ENCODE data around the gene DNASE1L3. TPM values are rescaled to one million over a fixed set of nuclear protein-coding genes. Genes with fewer than 3 reads are reported as not detected.
"Not testable (repeated sequence)": the region's sequence is repeated elsewhere in the genome, so short reads cannot be mapped to it uniquely, and the experiment has no call there.

Gene DNASE1L3
- total RNA-seq, 4 donors from 2014 or later, result 0.80 to 2.9 (median 2.2) TPM; not detected in 1

DNA sequence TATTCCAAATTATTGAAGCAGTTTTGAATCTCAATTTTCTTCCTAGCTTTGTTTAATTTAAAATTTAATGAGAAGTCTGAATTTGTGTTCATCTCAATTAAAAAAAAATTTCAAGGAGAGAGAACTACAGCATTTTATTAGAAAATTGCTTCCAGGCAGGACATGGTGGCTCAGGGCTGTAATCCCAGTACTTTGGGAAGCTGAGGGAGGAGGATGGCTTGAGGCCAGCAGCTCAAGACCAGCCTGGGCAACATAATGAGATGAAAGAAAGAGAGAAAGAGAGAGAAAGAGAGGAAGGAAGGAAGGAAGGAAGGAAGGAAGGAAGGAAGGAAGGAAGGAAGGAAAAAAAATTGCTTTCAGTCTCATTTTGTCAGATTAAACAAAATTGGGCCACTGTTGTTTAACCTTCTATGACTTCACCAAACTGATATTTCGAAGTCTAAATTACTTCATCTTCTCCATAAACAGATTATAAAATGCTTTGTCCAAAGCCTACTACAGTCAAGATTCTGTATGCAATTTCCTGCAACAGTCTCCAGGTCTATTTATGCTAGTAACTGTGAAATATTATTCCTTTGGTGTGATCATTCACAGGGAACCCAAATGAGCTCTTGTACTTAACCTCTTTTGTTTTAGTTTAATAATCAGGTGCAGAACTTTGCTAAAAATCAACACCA, 20.2 kb upstream of the DNASE1L3 start:
- 4% methylated on average over 1 of the region's 1 CpG for WGBS
- peaks cover 0 to 8% (median 0%) of the 10 kb centered on the region in 4 donors for H3K4me1 ChIP-seq
- H3K27ac ChIP-seq (replicated peaks in 1 of 4), result no peak overlapping the region
- H3K27me3 ChIP-seq, result no peaks in the 10 kb centered on the region
- no peaks in the 10 kb centered on the region for H3K36me3 ChIP-seq
- intact Hi-C loops (cut with DNase I), result no loop called here
- H3K4me3 ChIP-seq, result no peak overlapping the region
- no peaks in the 10 kb centered on the region for H3K9me3 ChIP-seq
- TF ChIP-seq POLR2AphosphoS5 (IDR thresholded peaks at IDR 0.05) (no peak), EP300 (IDR thresholded peaks at IDR 0.05) (no peak), POLR2A (IDR thresholded peaks at IDR 0.05; ENCODE audit: low read depth) (no peak)
- TF ChIP-seq, protein P1, sequence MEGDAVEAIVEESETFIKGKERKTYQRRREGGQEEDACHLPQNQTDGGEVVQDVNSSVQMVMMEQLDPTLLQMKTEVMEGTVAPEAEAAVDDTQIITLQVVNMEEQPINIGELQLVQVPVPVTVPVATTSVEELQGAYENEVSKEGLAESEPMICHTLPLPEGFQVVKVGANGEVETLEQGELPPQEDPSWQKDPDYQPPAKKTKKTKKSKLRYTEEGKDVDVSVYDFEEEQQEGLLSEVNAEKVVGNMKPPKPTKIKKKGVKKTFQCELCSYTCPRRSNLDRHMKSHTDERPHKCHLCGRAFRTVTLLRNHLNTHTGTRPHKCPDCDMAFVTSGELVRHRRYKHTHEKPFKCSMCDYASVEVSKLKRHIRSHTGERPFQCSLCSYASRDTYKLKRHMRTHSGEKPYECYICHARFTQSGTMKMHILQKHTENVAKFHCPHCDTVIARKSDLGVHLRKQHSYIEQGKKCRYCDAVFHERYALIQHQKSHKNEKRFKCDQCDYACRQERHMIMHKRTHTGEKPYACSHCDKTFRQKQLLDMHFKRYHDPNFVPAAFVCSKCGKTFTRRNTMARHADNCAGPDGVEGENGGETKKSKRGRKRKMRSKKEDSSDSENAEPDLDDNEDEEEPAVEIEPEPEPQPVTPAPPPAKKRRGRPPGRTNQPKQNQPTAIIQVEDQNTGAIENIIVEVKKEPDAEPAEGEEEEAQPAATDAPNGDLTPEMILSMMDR (IDR thresholded peaks at IDR 0.05), result no peak
- DNase-seq (ENCODE audit: extremely low spot score), result no peak

DNA sequence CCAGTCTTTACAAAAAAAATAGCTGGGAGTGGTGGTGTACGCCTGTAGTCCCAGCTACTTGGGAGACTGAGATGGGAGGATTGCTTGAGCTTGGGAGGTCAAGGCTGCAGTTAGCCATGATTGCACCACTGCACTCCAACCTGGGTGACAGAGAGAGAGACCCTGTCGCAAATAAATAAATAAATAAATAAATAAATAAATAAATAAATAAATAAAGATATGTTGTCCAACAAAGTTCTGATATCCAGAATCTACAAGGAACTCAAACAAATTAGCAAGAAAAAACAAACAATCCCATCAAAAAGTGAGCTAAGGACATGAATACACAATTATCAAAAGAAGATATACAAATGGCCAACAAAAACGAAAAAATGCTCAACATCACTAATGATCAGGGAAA, 17.2 kb upstream of the DNASE1L3 start:
- WGBS, result 90% methylated on average over 3 of the region's 3 CpGs
- H3K36me3 ChIP-seq; H3K4me3 ChIP-seq; H3K9me3 ChIP-seq; H3K4me1 ChIP-seq; DNase-seq (ENCODE audit: extremely low spot score); H3K27me3 ChIP-seq; intact Hi-C loops (cut with DNase I); H3K27ac ChIP-seq (replicated peaks in 1 of 4): not testable (repeated sequence)

DNA sequence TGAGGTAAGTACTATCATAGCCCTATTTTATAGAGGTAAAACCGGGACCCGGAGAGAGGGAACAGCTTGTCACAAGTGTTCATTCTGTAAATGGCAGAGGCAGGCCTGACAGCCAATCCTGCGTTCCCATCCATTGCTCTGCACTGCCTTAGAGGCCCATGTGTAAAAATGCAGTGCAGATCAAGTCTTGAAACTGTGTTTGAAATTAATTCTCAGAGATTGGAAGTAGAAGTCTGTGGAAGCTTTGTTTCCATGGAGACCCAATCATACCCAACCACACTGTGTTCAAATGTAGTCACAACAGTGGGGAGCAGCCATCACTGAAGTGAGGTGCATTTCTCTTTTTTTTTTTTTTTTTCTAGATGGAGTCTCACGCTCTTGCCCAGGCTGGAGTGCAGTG, 13.1 kb upstream of the DNASE1L3 start:
- no peaks in the 10 kb centered on the region for H3K4me1 ChIP-seq
- intact Hi-C loops (cut with DNase I), result no loop called here
- H3K9me3 ChIP-seq, result no peaks in the 10 kb centered on the region
- 93% methylated on average over 4 of the region's 4 CpGs for WGBS
- DNase-seq (ENCODE audit: extremely low spot score), result no peak
- no peak overlapping the region for H3K27ac ChIP-seq (replicated peaks in 1 of 4)
- H3K4me3 ChIP-seq, result no peak overlapping the region
- no peaks in the 10 kb centered on the region for H3K27me3 ChIP-seq
- TF ChIP-seq, protein P1 (IDR thresholded peaks at IDR 0.05), result no peak
- no peak for TF ChIP-seq POLR2A (IDR thresholded peaks at IDR 0.05; ENCODE audit: low read depth)
- no peak for TF ChIP-seq EP300 (IDR thresholded peaks at IDR 0.05)
- TF ChIP-seq POLR2AphosphoS5 (IDR thresholded peaks at IDR 0.05), result no peak
- H3K36me3 ChIP-seq, result no peaks in the 10 kb centered on the region

DNA sequence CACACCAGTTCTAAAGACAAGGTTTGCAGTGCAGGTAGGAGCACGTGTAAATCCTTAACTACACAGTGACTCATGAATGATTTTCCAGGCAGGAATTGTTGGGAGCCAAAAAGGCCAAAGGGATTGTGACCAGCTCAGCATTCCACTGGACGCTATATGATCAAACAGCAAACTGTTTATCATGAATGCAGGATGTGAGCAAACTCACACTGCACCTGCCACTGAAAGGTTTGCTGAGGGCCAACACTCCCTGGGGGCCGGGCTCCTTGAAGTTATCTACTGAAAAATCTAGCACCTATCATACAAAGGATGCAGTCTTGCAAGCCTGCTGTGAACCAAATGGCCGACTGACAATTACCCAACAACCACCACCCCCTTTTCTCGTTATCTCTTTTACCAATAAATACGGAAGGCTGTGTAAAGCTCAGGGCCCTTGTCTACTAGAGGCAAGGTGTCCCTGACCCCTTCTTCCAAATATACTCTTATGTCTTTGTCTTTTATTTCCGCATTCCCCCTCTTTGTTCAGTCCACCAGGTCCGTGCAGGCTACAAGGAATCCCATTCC, 11.5 kb upstream of the DNASE1L3 start:
- peaks cover 6 to 8% (median 7%) of the 10 kb centered on the region in 4 donors for H3K4me1 ChIP-seq
- H3K4me3 ChIP-seq, result no peak overlapping the region
- DNase-seq (ENCODE audit: extremely low spot score), result no peak
- no peaks in the 10 kb centered on the region for H3K36me3 ChIP-seq
- H3K27me3 ChIP-seq, result no peaks in the 10 kb centered on the region
- no peak for TF ChIP-seq EP300 (IDR thresholded peaks at IDR 0.05)
- TF ChIP-seq, protein P1 (IDR thresholded peaks at IDR 0.05), result no peak
- TF ChIP-seq POLR2AphosphoS5 (IDR thresholded peaks at IDR 0.05), result no peak
- TF ChIP-seq POLR2A (IDR thresholded peaks at IDR 0.05; ENCODE audit: low read depth), result no peak
- H3K27ac ChIP-seq (replicated peaks in 1 of 4), result no peak overlapping the region
- 83% methylated on average over 8 of the region's 8 CpGs for WGBS
- intact Hi-C loops (cut with DNase I), result no loop called here
- no peaks in the 10 kb centered on the region for H3K9me3 ChIP-seq

DNA sequence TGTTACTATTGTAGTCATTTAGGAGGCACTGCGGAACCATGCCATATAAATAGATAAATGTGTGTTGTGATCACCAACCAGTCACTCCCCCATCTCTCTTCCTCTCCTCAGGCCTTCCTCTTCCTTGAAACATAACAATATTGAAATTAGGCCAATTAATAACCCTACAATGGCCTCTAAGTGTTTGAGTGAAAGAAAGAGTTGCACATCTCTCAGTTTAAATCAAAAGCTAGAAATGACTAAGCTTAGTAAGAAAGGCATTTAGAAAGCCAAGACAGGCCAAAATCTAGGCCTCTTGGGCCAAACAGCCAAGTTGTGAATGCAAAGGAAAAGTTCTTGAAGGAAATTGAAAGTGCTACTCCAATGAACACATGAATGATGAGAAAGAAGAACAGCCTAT, 8.1 kb upstream of the DNASE1L3 start:
- Histone ChIP-seq H3K4me3 (no peak overlapping the region), H3K4me1 (peaks cover 12 to 21% (median 14%) of the 10 kb centered on the region in 4 donors), H3K27ac (replicated peaks in 1 of 4) (no peak overlapping the region), H3K27me3 (no peaks in the 10 kb centered on the region), H3K9me3 (no peaks in the 10 kb centered on the region), H3K36me3 (no peaks in the 10 kb centered on the region)
- DNase-seq (ENCODE audit: extremely low spot score), result no peak
- intact Hi-C loops (cut with DNase I), result loop anchor here (5.0 kb wide), 1 partner anchor 42 kb away; no protein-coding TSS in a partner anchor
- WGBS, result 81% methylated on average over 1 of the region's 1 CpG
- TF ChIP-seq POLR2A (IDR thresholded peaks at IDR 0.05; ENCODE audit: low read depth) (no peak), EP300 (IDR thresholded peaks at IDR 0.05) (no peak)
- TF ChIP-seq, protein P1 (IDR thresholded peaks at IDR 0.05), result no peak

Measured in esophagus muscularis mucosa (tissue), 4 donors.